Endothelial cell of umbilical vein (primary cell): Measurements from ENCODE around the gene GIMAP2. TPM values are rescaled to one million over a fixed set of nuclear protein-coding genes. Genes with fewer than 3 reads are reported as not detected.

Experiments
- BruUV-seq: library from RNA; stranded (reverse); fragments of 400-500 nt; replicated peaks from 2 replicates; lab custom pipeline; 2021; lab: Mats Ljungman, UMichigan
- CTCF ChIA-PET: fragments of 300-600, 350-600 bp; sonication (Branson Sonifier 250); formaldehyde crosslinking; loops from one replicate; lab custom pipeline; 2021; ENCODE audit warnings: antibody characterized with exemption, inconsistent platforms; lab: Charles Lee
- POLR2A ChIA-PET: fragments of 300-600, 350-600 bp; sonication (Branson Sonifier 250); formaldehyde crosslinking; loops from one replicate; lab custom pipeline; 2021; ENCODE audit warnings: antibody characterized with exemption, inconsistent platforms; lab: Charles Lee
- DNase-seq: peaks from one replicate; pipeline ENCODE4 v3.0.0-alpha.2; 2011; ENCODE audit warnings: low read depth, low spot score
- FAIRE-seq: peaks from 2 replicates; lab custom pipeline; 2011; peaks lifted over from hg19 to GRCh38; lab: Jason Lieb, UNC
- H2AFZ ChIP-seq: 2 replicates; pipeline ENCODE4 v1.6.0; 2012; ENCODE audit warnings: low read depth, low read length, control low read depth, inconsistent platforms
- H3K27ac ChIP-seq: 2 replicates; pipeline ENCODE4 v1.5.1; 2011; ENCODE audit warnings: low read depth, mild to moderate bottlenecking, control low read depth, low read length, moderate library complexity; ENCODE audit not compliant: insufficient read depth
- H3K27me3 ChIP-seq, 2 experiments: 2 replicates each; pipeline versions ENCODE4 v1.6.0 to v1.6.1; 2011; ENCODE audit warnings: low read length in 2 of 2, mixed read lengths in 1 of 2; ENCODE audit not compliant: control insufficient read depth in 2 of 2, insufficient read depth in 2 of 2
- H3K36me3 ChIP-seq, 2 experiments: 2 replicates in 1 of 2; 3 replicates in 1 of 2; pipeline ENCODE4 v1.5.1; 2011; ENCODE audit warnings: low read length in 2 of 2, mild to moderate bottlenecking in 1 of 2, moderate library complexity in 1 of 2; ENCODE audit not compliant: control insufficient read depth in 2 of 2, insufficient read depth in 2 of 2; ENCODE audit errors: extremely low read depth in 1 of 2
- H3K4me1 ChIP-seq: 3 replicates; pipeline ENCODE4 v1.5.1; 2011; ENCODE audit warnings: mild to moderate bottlenecking, low read length; ENCODE audit not compliant: control insufficient read depth, insufficient read depth; ENCODE audit errors: extremely low read depth
- H3K4me2 ChIP-seq: 2 replicates; pipeline ENCODE4 v1.6.1; 2011; ENCODE audit warnings: low read length, control low read depth, mixed read lengths; ENCODE audit not compliant: insufficient read depth
- H3K4me3 ChIP-seq, 3 experiments: fragments of 200-600 bp in 1 of 3; sonication (generic), shearing (Covaris generic) in 1 of 3; replicated peaks in 1 of 3; 2 replicates each; pipeline ENCODE4 v1.5.1; 2011 to 2016; ENCODE audit warnings: control low read depth in 3 of 3, low read length in 3 of 3, mild to moderate bottlenecking in 2 of 3, inconsistent platforms in 1 of 3, low read depth in 1 of 3, moderate library complexity in 1 of 3; ENCODE audit not compliant: insufficient read depth in 1 of 3
- H3K79me2 ChIP-seq: 2 replicates; pipeline ENCODE4 v1.6.0; 2012; ENCODE audit warnings: low read length, inconsistent platforms; ENCODE audit not compliant: control insufficient read depth, insufficient read depth
- H3K9ac ChIP-seq: replicated peaks from 2 replicates; pipeline ENCODE3; 2011; ENCODE audit warnings: low read length, control low read depth; ENCODE audit not compliant: insufficient read depth; ENCODE audit errors: extremely low read depth
- H3K9me1 ChIP-seq: replicated peaks from 3 replicates; pipeline ENCODE4 v1.6.0; 2011; ENCODE audit warnings: mild to moderate bottlenecking, low read length; ENCODE audit not compliant: control insufficient read depth, insufficient read depth; ENCODE audit errors: extremely low read depth
- H3K9me3 ChIP-seq: replicated peaks from 2 replicates; pipeline ENCODE4 v1.5.1; 2012; ENCODE audit warnings: low read length, inconsistent platforms; ENCODE audit not compliant: control insufficient read depth, insufficient read depth
- H4K20me1 ChIP-seq: replicated peaks from 2 replicates; pipeline ENCODE3; 2011; ENCODE audit warnings: mild to moderate bottlenecking, low read length; ENCODE audit not compliant: control insufficient read depth, insufficient read depth; ENCODE audit errors: extremely low read depth
- CTCF ChIP-seq, 2 donors: IDR thresholded peaks; 1 replicate in 1 of 2; 2 replicates in 1 of 2; pipeline ENCODE4 v1.5.1; 2011; ENCODE audit warnings: low read length in 2 of 2, mild to moderate bottlenecking in 2 of 2, moderate library complexity in 2 of 2, control low read depth in 1 of 2, inconsistent platforms in 1 of 2, low read depth in 1 of 2; ENCODE audit not compliant: insufficient read depth in 1 of 2; ENCODE audit errors: extremely low read depth in 1 of 2
- EZH2 ChIP-seq: IDR thresholded peaks from 2 replicates; pipeline ENCODE4 v1.6.1; 2012; ENCODE audit warnings: borderline replicate concordance, low read depth, mild to moderate bottlenecking, moderate library complexity, low read length, inconsistent platforms; ENCODE audit not compliant: severe bottlenecking
- FOS ChIP-seq: IDR thresholded peaks from 2 replicates; pipeline ENCODE4 v1.6.1; 2011; ENCODE audit warnings: mild to moderate bottlenecking, low read length, moderate library complexity, borderline replicate concordance; ENCODE audit not compliant: insufficient read depth
- GATA2 ChIP-seq: IDR thresholded peaks from 2 replicates; pipeline ENCODE4 v1.7.0; 2011; ENCODE audit warnings: low read depth, mild to moderate bottlenecking, moderate library complexity, mixed read lengths, low read length; ENCODE audit not compliant: insufficient read length, insufficient read depth
- JUN ChIP-seq: IDR thresholded peaks from 2 replicates; pipeline ENCODE4 v1.6.1; 2011; ENCODE audit warnings: borderline replicate concordance, low read depth; ENCODE audit not compliant: insufficient read length, insufficient read depth
- MAX ChIP-seq: IDR thresholded peaks from 2 replicates; pipeline ENCODE4 v1.6.1; 2011; ENCODE audit not compliant: insufficient read depth, insufficient read length
- MYC ChIP-seq: IDR thresholded peaks from one replicate; pipeline ENCODE4 v1.6.1; 2011; ENCODE audit warnings: mild to moderate bottlenecking, low read depth, low read length
- POLR2A ChIP-seq: IDR thresholded peaks from 2 replicates; pipeline ENCODE4 v1.6.1; 2012; ENCODE audit warnings: low read depth, mild to moderate bottlenecking, control low read depth, low read length
- POLR2AphosphoS5 ChIP-seq: IDR thresholded peaks from 2 replicates; pipeline ENCODE4 v1.6.1; 2012; ENCODE audit warnings: low read depth, mild to moderate bottlenecking, control low read depth, low read length, moderate library complexity; ENCODE audit not compliant: insufficient read depth
- dilution Hi-C: fragments of 300-500 bp; cut with MboI; formaldehyde crosslinking; loops from one replicate; pipeline ENCODE4 v1.15.0; 2019; ENCODE audit warnings: low sequenced_read_pairs; ENCODE audit not compliant: extremely low pct_ligation_motif_present
- intact Hi-C: fragments of 100-400 bp; cut with micrococcal nuclease; formaldehyde crosslinking; loops from one replicate; pipeline ENCODE4 v1.10.0; 2022
- polyA plus RNA-seq, 4 experiments: library from polyadenylated mRNA; depleted of rRNA in 3 of 4; stranded (reverse) in 3 of 4; unstranded in 1 of 4; fragments of >200 nt; gene quantifications; 2 replicates each; pipeline versions ENCODE4 v1.2.1 to v1.2.3, GENCODE V29; 2011 to 2012; ENCODE audit warnings: missing spikeins in 1 of 4
- total RNA-seq: library from RNA; stranded (reverse); gene quantifications from 2 replicates; pipeline ENCODE4 v1.2.3, GENCODE V29; 2021

The GIMAP2 gene
- total and polyA plus RNA-seq, 2 donors (not counting 3 experiments of a cell fraction or from before 2014, with no cell fraction given): 21.3 to 27.9 TPM

DNA sequence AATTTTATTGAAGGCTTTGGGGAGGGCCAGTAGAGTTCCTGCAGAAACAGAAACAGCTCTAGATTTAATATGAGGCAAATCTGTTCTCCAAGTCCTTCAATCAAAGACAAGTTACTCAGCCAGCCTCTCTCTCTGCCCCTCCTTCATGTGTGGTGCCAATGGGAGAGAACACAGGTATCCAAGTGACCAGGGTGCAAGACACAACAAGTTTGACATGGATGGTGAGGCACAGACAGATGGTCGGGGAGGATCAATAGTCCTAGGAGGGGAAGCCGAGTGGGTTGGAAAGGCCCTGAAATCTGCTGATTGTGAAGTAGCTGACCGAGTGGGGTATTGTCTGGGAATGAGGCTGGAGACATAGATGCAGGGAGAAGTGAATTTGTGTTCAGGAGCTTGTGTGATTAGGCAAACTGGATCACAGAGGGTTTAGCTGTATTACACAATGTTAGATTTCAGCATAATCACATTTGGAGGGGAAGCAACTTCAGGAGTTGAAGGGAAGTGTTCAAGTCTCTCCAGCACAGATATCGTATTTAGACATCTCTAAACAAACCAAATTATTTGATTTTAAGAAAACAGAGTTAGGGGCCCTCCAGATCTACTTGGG lies 32.4 kb downstream of the GIMAP2 start:
- POLR2A ChIA-PET: interaction anchor here (1.2 kb wide), 1 partner anchor 131 kb away, joined by 3 read pairs; no protein-coding TSS in a partner anchor
- Histone ChIP-seq H3K36me3 (peaks cover 8 to 23% of the 10 kb centered on the region in 2 experiments), H3K27ac (no peak overlapping the region), H4K20me1 (no peaks in the 10 kb centered on the region), H2AFZ (peak overlapping the region; percentile 75), H3K9ac (peak overlapping the region; percentile 45), H3K4me3 (peak overlapping the region; percentile 61 to 84 (median 78)), H3K4me1 (peaks cover 21% of the 10 kb centered on the region), H3K79me2 (peaks cover 18% of the 10 kb centered on the region), H3K9me3 (no peaks in the 10 kb centered on the region), H3K9me1 (no peaks in the 10 kb centered on the region), H3K4me2 (peak overlapping the region; percentile 97), H3K27me3 (no peaks in the 10 kb centered on the region)
- intact Hi-C loops (loop anchor here (1.0 to 2.0 kb wide), 3 partner anchors 41 to 267 kb away; partner anchors contain the start of gene GIMAP7), dilution Hi-C loops (no loop called here)
- no peak for TF ChIP-seq MAX
- TF ChIP-seq EZH2: no peak
- no peak for TF ChIP-seq GATA2
- no peak for TF ChIP-seq CTCF (IDR thresholded peaks at IDR 0.05; ENCODE audit: extremely low read depth in 1 of 2, insufficient read depth in 1 of 2, low read depth in 1 of 2, low read length in 2 of 2)
- TF ChIP-seq POLR2A: no peak
- no peak for TF ChIP-seq JUN
- no peak for TF ChIP-seq FOS
- TF ChIP-seq POLR2AphosphoS5: no peak
- no peak for TF ChIP-seq MYC
- BruUV-seq: no TSS peak
- FAIRE-seq (peak; percentile 24), DNase-seq (peak; percentile 52)
- CTCF ChIA-PET: interaction anchor here (0.6 to 3.3 kb wide), 6 partner anchors 10 to 269 kb away, joined by 3 to 19 read pairs (median 4); partner anchors contain the start of gene GIMAP2
